ENCODE data around the gene LRRC7.

LRRC7 gene

DNA sequence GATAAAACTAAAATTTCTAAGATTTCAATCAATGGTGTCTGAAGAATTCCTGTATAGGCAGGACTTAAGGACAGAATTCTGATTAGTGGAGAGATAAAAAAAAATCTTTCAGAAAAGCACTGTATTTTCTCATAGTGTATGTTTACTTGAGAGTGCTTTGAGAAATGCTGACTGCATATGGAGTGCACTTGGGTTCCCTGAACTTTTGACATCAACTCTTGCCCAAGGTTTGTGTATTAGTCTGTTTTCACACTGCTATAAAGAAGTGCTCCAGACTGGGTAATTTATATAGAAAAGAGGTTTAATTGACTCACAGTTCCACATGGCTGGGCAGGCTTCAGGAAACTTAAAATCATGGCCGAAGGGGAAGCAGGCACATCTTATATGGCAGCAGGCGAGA is 362.7 kb downstream of the LRRC7 start:
- no peaks in the 10 kb centered on the region for H3K79me2 ChIP-seq (ENCODE audit: insufficient read depth, low read length)
- H3K4me1 ChIP-seq (ENCODE audit: insufficient read depth, low read length, severe bottlenecking) = no peaks in the 10 kb centered on the region
- H3K27me3 ChIP-seq (ENCODE audit: insufficient read depth, low read length) = no peaks in the 10 kb centered on the region
- TF ChIP-seq EZH2 (IDR thresholded peaks at IDR 0.05; ENCODE audit: borderline replicate concordance, low read length) = no peak
- TF ChIP-seq, protein P1, sequence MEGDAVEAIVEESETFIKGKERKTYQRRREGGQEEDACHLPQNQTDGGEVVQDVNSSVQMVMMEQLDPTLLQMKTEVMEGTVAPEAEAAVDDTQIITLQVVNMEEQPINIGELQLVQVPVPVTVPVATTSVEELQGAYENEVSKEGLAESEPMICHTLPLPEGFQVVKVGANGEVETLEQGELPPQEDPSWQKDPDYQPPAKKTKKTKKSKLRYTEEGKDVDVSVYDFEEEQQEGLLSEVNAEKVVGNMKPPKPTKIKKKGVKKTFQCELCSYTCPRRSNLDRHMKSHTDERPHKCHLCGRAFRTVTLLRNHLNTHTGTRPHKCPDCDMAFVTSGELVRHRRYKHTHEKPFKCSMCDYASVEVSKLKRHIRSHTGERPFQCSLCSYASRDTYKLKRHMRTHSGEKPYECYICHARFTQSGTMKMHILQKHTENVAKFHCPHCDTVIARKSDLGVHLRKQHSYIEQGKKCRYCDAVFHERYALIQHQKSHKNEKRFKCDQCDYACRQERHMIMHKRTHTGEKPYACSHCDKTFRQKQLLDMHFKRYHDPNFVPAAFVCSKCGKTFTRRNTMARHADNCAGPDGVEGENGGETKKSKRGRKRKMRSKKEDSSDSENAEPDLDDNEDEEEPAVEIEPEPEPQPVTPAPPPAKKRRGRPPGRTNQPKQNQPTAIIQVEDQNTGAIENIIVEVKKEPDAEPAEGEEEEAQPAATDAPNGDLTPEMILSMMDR (IDR thresholded peaks at IDR 0.05; ENCODE audit: low read length) = no peak
- no peak overlapping the region for H3K27ac ChIP-seq (ENCODE audit: low read depth, low read length, poor library complexity, severe bottlenecking)
- H3K9me2 ChIP-seq (ENCODE audit: low read depth, low read length) = no peaks in the 10 kb centered on the region
- H3K9ac ChIP-seq (ENCODE audit: low read length) = no peak overlapping the region
- H3K4me3 ChIP-seq (ENCODE audit: low read depth, low read length, poor library complexity, severe bottlenecking) = no peak overlapping the region
- no peaks in the 10 kb centered on the region for H3K9me3 ChIP-seq (ENCODE audit: low read length)
- H3K4me2 ChIP-seq (ENCODE audit: low read length) = no peak overlapping the region
- no peaks in the 10 kb centered on the region for H3F3A ChIP-seq (ENCODE audit: insufficient read depth, low read length)
- H4K20me1 ChIP-seq (ENCODE audit: insufficient read depth, low read length) = no peaks in the 10 kb centered on the region
- no peaks in the 10 kb centered on the region for H3K36me3 ChIP-seq (ENCODE audit: insufficient read depth, low read length)
- no peak overlapping the region for H2AFZ ChIP-seq (ENCODE audit: low read length)

DNA sequence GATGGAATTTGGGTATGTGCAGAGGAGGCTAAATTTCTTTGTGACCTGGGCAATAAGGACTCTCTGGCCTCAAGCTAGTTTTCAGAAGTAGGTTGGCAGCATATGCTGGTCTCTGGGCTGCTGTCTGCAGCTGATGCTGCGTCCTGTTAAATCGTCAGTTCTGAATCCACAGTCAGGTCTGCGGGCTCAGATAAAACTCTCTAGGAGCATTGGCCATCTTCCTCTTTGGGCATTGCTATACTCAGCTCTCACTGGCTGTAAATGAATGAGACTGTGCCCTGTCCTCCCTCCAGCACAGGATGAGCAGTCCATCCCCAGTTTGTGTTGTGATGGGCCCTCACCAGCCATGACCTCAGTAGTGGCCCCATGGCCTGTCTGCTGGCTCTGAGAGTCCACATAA is 365.0 kb downstream of the LRRC7 start:
- H3K4me2 ChIP-seq (ENCODE audit: low read length) = no peak overlapping the region
- TF ChIP-seq EZH2 (IDR thresholded peaks at IDR 0.05; ENCODE audit: borderline replicate concordance, low read length) = no peak
- TF ChIP-seq, protein P1 (IDR thresholded peaks at IDR 0.05; ENCODE audit: low read length) = no peak
- no peaks in the 10 kb centered on the region for H3K9me3 ChIP-seq (ENCODE audit: low read length)
- no peak overlapping the region for H3K9ac ChIP-seq (ENCODE audit: low read length)
- H3K27ac ChIP-seq (ENCODE audit: low read depth, low read length, poor library complexity, severe bottlenecking) = no peak overlapping the region
- H3F3A ChIP-seq (ENCODE audit: insufficient read depth, low read length) = no peaks in the 10 kb centered on the region
- no peaks in the 10 kb centered on the region for H3K79me2 ChIP-seq (ENCODE audit: insufficient read depth, low read length)
- no peaks in the 10 kb centered on the region for H3K27me3 ChIP-seq (ENCODE audit: insufficient read depth, low read length)
- H3K9me2 ChIP-seq (ENCODE audit: low read depth, low read length) = no peaks in the 10 kb centered on the region
- H3K4me1 ChIP-seq (ENCODE audit: insufficient read depth, low read length, severe bottlenecking) = no peaks in the 10 kb centered on the region
- H4K20me1 ChIP-seq (ENCODE audit: insufficient read depth, low read length) = no peaks in the 10 kb centered on the region
- H3K4me3 ChIP-seq (ENCODE audit: low read depth, low read length, poor library complexity, severe bottlenecking) = no peak overlapping the region
- no peak overlapping the region for H2AFZ ChIP-seq (ENCODE audit: low read length)
- H3K36me3 ChIP-seq (ENCODE audit: insufficient read depth, low read length) = no peaks in the 10 kb centered on the region

DNA sequence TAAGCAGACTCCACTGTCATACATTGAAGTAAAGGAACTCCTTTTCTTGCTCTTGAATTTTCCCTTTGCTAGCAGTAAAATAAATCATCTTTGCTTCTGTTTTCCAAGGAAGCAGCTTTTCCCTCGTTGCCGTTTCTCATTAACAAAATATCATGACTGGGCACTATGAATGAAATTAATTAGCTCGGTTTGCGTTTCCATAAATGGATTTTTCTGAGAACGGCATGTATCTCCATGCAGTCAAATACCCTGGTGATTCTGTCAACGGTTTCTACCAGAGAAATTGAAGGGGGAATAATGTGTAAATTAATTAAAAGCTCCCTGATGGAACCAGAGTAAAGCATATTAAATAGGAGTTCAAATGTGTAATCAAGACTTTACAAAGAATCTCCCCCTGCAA is 372.5 kb downstream of the LRRC7 start:
- TF ChIP-seq, protein P1 (IDR thresholded peaks at IDR 0.05; ENCODE audit: low read length) = no peak
- TF ChIP-seq EZH2 (IDR thresholded peaks at IDR 0.05; ENCODE audit: borderline replicate concordance, low read length) = no peak
- no peak overlapping the region for H2AFZ ChIP-seq (ENCODE audit: low read length)
- H3F3A ChIP-seq (ENCODE audit: insufficient read depth, low read length) = no peaks in the 10 kb centered on the region
- H4K20me1 ChIP-seq (ENCODE audit: insufficient read depth, low read length) = no peaks in the 10 kb centered on the region
- no peaks in the 10 kb centered on the region for H3K27me3 ChIP-seq (ENCODE audit: insufficient read depth, low read length)
- H3K9me3 ChIP-seq (ENCODE audit: low read length) = no peaks in the 10 kb centered on the region
- H3K36me3 ChIP-seq (ENCODE audit: insufficient read depth, low read length) = no peaks in the 10 kb centered on the region
- no peaks in the 10 kb centered on the region for H3K4me1 ChIP-seq (ENCODE audit: insufficient read depth, low read length, severe bottlenecking)
- H3K9ac ChIP-seq (ENCODE audit: low read length) = no peak overlapping the region
- no peak overlapping the region for H3K4me2 ChIP-seq (ENCODE audit: low read length)
- no peak overlapping the region for H3K4me3 ChIP-seq (ENCODE audit: low read depth, low read length, poor library complexity, severe bottlenecking)
- no peaks in the 10 kb centered on the region for H3K9me2 ChIP-seq (ENCODE audit: low read depth, low read length)
- H3K27ac ChIP-seq (ENCODE audit: low read depth, low read length, poor library complexity, severe bottlenecking) = no peak overlapping the region
- no peaks in the 10 kb centered on the region for H3K79me2 ChIP-seq (ENCODE audit: insufficient read depth, low read length)
